HUDEP-2 (cell line): ENCODE results near the gene VRTN.
"Not testable (repeated sequence)": the region's sequence is repeated elsewhere in the genome, so short reads cannot be mapped to it uniquely, and the experiment has no call there.

Experiments used
- DNase-seq, 76 experiments: peaks; one replicate each; lab custom pipeline; 2025; ENCODE audit not compliant: unreplicated experiment in 76 of 76; lab: John Stamatoyannopoulos, UW

Gene VRTN

DNA sequence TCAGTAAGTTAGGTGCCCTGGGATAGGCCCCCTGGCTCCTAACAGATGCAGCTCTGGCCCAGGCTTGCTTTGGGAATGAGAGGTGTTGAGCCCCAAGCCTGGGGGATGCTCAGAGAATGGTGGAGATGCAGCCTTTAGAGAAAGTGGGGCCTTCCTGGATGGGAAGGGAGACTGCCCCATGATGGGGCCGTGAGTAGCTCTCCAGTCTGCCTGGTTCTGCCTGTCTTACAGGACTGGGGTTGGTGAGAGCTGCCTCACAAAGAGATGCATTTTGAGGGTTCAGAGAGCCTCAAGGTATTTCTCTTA, 523 bp upstream of the VRTN start:
- no peak for DNase-seq

- DNase-seq = no peak
Measured at GRCh38 chr14:74348735-74349463, 628 bp downstream of the VRTN start.

DNA sequence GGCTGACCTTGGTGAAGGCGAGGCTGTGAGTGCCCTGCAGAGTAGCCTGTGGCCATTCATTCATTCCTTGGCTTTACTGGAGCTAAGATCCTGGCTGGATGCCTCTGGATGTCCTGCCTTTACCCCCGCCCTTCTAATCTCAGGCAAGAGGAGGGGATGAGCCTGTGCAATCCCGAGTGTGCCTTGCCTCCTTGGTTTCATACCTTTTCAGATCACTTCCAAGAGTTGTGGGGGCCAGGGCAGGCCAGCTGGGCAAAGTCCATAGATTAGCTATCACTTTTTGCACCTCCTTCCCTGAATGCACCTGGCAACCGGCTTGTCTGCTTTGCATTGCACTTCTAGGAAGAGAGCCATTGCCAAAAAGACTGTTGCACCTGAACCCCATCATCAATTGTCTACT, 1.5 kb downstream of the VRTN start:
- DNase-seq = no peak

DNA sequence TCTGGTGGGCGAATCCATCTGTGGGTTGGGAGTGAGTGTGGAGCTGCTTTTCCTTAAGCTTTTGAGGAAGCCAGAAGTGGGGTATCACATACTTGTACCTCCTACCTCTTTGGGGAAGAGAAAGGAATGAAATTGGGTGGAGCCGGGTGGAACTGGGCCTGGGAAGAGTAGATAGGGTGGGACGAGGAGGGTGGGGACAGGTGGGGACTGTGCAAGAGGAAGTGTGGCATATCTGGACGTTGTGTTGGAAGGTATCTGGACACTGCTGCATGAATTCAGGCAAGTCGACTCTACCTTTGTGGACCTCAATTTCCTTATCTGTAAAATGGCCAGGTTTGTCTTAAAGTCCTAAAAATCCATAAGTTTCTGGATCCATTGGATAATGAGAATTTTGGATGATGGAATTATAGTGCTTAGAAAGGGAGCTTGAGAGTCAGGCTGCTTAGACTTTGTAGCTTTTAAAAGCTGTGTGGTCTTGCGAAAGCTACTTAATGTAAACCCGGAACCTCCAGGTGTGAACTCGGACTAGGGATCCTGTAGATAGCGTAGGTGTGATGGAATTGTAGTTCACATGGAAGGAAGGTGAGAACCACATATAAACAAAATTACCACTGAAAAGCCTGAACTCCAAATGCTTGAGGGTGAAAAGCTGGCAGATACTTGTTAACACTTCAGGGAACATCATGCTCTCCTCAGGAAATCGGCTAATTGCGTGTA, 2.1 kb downstream of the VRTN start:
- no peak for DNase-seq

DNA sequence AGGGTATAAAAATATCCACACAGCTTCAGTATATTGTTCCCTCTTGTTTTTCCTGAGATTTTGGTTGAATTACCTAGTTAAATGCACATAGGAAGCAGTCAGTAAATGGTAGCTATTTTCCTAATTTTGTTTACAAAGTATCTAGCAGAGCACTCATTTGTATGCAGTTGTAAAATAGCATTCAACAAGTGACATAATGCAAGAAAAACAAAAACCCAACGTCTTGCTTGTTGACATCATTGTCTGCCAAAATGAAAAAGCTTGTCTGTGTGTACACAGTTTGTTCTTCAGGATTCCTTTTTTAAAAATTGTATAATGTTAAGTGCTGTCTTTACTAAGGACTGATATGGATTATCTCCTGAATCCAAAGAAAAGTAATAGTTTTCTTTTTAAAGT, 2.7 kb downstream of the VRTN start:
- no peak for DNase-seq

DNA sequence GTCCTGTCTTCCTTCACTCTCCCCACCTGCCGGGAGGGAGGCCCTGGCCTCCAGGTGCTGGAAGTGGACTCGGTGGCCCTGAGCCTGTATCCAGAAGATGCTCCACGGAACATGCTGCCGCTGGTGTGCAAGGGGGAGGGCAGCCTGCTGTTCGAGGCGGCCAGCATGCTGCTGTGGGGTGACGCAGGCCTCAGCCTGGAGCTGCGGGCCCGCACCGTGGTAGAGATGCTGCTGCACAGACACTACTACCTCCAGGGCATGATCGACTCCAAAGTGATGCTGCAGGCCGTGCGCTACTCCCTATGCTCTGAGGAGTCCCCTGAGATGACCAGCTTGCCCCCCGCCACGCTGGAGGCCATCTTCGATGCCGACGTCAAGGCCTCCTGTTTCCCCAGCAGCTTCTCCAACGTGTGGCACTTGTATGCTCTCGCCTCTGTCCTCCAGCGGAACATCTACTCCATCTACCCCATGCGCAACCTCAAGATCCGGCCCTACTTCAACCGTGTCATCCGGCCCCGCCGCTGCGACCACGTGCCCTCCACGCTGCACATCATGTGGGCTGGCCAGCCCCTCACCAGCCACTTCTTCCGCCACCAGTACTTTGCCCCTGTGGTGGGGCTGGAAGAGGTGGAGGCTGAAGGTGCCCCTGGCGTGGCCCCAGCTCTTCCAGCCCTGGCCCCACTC, 8.8 kb downstream of the VRTN start:
- no peak for DNase-seq

GRCh38 chr14:74357585-74357984, 9.3 kb downstream of the VRTN start:
- DNase-seq = no peak

GRCh38 chr14:74358176-74358829, 10.0 kb downstream of the VRTN start:
- no peak for DNase-seq

- DNase-seq = no peak
Measured at GRCh38 chr14:74360163-74360562, 11.9 kb downstream of the VRTN start.

- DNase-seq = peak in 50 of 76 experiments; percentile 2 to 65 (median 30)
Measured at GRCh38 chr14:74362361-74362915, 14.2 kb downstream of the VRTN start.

GRCh38 chr14:74364271-74364880, 16.1 kb downstream of the VRTN start:
- no peak for DNase-seq

DNA sequence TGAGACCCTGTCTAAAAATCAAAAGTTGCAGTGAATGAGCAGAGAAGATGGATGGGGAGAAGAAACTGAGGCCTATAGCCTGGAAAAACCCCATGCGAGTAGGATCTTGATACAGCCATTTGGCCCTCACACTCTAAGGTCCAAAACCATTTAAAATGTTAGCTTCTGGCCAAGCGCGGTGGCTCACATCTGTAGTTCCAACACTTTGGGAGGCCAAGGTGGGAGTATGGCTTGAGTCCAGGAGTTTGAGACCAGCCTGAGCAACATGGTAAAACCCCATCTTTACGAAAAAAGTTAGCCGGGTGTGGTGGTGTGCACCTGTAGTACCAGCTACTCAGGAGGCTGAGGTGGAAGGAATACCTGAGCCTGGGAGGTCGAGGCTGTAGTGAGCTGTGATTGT, 19.8 kb downstream of the VRTN start:
- DNase-seq = no peak

GRCh38 chr14:74368441-74368840, 20.2 kb downstream of the VRTN start:
- DNase-seq = no peak

- DNase-seq = no peak
Measured at GRCh38 chr14:74377976-74378690, 29.9 kb downstream of the VRTN start.

- no peak for DNase-seq
Measured at GRCh38 chr14:74380172-74380571, 31.9 kb downstream of the VRTN start.

DNA sequence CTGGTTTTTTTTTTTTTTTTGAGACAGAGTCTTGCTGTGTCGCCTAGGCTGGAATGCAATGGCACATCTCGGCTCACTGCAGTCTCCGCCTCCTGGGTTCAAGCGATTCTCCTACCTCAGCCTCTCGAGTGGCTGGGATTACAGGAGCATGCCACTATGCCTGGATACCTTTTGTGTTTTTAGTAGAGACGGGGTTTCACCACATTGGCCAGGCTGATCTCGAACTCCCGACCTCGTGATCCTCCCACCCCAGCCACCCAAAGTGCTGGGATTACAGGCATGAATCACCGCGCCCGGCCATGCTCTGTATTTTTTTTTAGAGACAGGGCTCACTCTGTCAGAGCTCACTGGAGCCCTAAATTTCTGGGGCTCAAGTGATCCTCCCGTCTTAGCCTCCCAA, 32.6 kb downstream of the VRTN start:
- no peak for DNase-seq

- DNase-seq = not testable (repeated sequence)
Measured at GRCh38 chr14:74381571-74381970, 33.3 kb downstream of the VRTN start.

- no peak for DNase-seq
Measured at GRCh38 chr14:74382231-74382630, 34.0 kb downstream of the VRTN start.

DNA sequence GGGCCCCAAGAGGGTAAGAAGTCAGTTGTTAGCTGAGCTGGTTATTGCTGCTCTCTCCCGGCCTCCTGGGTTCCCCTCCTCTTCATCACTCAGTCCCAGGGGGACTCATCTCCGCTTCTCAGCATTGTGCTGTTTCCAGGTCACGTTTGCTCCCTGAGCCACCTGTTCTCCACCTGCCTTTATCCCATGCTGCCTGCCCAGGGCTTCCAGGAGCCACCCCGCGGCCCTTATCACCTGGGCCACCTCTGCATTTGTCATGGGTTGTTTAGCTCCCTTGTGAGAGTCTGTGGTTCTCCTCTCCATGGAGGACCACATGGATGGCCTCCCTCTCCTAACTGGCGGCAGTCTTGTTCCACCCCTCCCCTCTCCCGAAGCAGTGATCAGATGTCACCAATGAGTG, 41.7 kb downstream of the VRTN start:
- no peak for DNase-seq

- not testable (repeated sequence) for DNase-seq
Measured at GRCh38 chr14:74390505-74390904, 42.2 kb downstream of the VRTN start.
